HEK293 (cell line): Measurements from ENCODE around the gene ATP1B2.
A peak's percentile ranks its signal among the peaks of the same experiment; 100 is the strongest.

ENCODE experiments used
- CTCF ChIP-seq: fragments of 450-650 bp; formaldehyde crosslinking; IDR thresholded peaks from 2 replicates; pipeline ENCODE4 v1.5.1; 2016; ENCODE audit warnings: missing biosample characterization, missing genetic modification characterization
- GFI1B ChIP-seq: fragments of 450-650 bp; formaldehyde crosslinking; IDR thresholded peaks from 2 replicates; pipeline ENCODE4 v1.5.1; 2016; ENCODE audit warnings: missing biosample characterization, missing genetic modification characterization
- KLF16 ChIP-seq: fragments of 450-650 bp; formaldehyde crosslinking; IDR thresholded peaks from 2 replicates; pipeline ENCODE4 v1.5.1; 2017; ENCODE audit warnings: missing biosample characterization, missing genetic modification characterization
- ZBTB17 ChIP-seq: fragments of 450-650 bp; formaldehyde crosslinking; IDR thresholded peaks from 2 replicates; pipeline ENCODE4 v1.5.1; 2016; ENCODE audit warnings: missing biosample characterization, missing genetic modification characterization
- ZBTB20 ChIP-seq: fragments of 450-650 bp; formaldehyde crosslinking; IDR thresholded peaks from 2 replicates; pipeline ENCODE4 v1.5.1; 2016; ENCODE audit warnings: missing biosample characterization, missing genetic modification characterization
- ZBTB48 ChIP-seq: fragments of 450-650 bp; formaldehyde crosslinking; IDR thresholded peaks from 2 replicates; pipeline ENCODE4 v1.5.1; 2016; ENCODE audit warnings: missing biosample characterization, missing genetic modification characterization
- ZFP3 ChIP-seq: fragments of 450-650 bp; formaldehyde crosslinking; IDR thresholded peaks from 2 replicates; pipeline ENCODE4 v1.5.1; 2016; ENCODE audit warnings: low read depth, missing biosample characterization, missing genetic modification characterization
- ZNF366 ChIP-seq: fragments of 450-650 bp; formaldehyde crosslinking; conservative IDR thresholded peaks from 2 replicates; pipeline ENCODE4 v1.5.1; 2016; ENCODE audit warnings: missing biosample characterization, missing genetic modification characterization
- ZNF530 ChIP-seq: fragments of 450-650 bp; formaldehyde crosslinking; IDR thresholded peaks from 2 replicates; pipeline ENCODE4 v1.5.1; 2016; ENCODE audit warnings: low read depth, missing biosample characterization, missing genetic modification characterization
- ZNF624 ChIP-seq: fragments of 450-650 bp; formaldehyde crosslinking; IDR thresholded peaks from 2 replicates; pipeline ENCODE4 v1.5.1; 2017; ENCODE audit warnings: missing biosample characterization, missing genetic modification characterization
- ZNF701 ChIP-seq: fragments of 450-650 bp; formaldehyde crosslinking; IDR thresholded peaks from 2 replicates; pipeline ENCODE4 v1.5.1; 2016; ENCODE audit warnings: missing biosample characterization, missing genetic modification characterization
- TF ChIP-seq, protein P1 (sequence below): IDR thresholded peaks from 2 replicates; pipeline ENCODE4 v1.6.1; 2011; ENCODE audit warnings: mild to moderate bottlenecking, low read depth, low read length, borderline replicate concordance
- TF ChIP-seq, protein P2 (sequence below): fragments of 450-650 bp; formaldehyde crosslinking; IDR thresholded peaks from 2 replicates; pipeline ENCODE4 v1.5.1; 2016; ENCODE audit warnings: missing biosample characterization, missing genetic modification characterization

DNA sequence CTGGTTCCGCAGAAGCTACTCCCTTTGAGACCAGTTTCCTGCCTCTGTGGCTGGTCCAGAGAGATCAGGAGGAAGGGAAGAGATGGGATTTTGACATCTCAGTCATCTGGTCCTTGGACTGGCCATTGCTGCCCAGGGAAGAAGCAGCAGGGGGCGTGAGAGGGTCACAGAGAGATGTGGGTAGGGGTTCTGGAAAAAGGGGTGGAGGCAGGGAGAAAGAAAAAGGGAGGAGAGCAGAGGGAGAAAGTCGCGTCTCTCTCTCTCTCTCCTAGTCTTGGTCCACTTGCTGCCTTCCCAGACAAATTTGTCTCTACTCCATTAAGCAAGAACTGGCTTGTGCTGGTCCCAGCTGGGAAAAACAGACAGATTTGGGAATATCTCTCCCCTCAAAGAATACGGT lies 16.3 kb upstream of the ATP1B2 start:
- TF ChIP-seq ZNF624 (tag by site-specific recombination) (no peak), ZBTB17 (tag by site-specific recombination) (no peak), ZBTB48 (no peak), CTCF (tag by site-specific recombination) (peak; percentile 79), ZBTB20 (tag by site-specific recombination) (no peak), ZFP3 (tag by site-specific recombination) (no peak), ZNF366 (tag by site-specific recombination) (no peak; the same call in 1 of the 2 replicates), ZNF701 (tag by site-specific recombination) (no peak), KLF16 (tag by site-specific recombination) (no peak), GFI1B (tag by site-specific recombination) (no peak), ZNF530 (no peak)
- TF ChIP-seq, protein P1, sequence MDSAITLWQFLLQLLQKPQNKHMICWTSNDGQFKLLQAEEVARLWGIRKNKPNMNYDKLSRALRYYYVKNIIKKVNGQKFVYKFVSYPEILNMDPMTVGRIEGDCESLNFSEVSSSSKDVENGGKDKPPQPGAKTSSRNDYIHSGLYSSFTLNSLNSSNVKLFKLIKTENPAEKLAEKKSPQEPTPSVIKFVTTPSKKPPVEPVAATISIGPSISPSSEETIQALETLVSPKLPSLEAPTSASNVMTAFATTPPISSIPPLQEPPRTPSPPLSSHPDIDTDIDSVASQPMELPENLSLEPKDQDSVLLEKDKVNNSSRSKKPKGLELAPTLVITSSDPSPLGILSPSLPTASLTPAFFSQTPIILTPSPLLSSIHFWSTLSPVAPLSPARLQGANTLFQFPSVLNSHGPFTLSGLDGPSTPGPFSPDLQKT: no peak
- TF ChIP-seq, protein P2, sequence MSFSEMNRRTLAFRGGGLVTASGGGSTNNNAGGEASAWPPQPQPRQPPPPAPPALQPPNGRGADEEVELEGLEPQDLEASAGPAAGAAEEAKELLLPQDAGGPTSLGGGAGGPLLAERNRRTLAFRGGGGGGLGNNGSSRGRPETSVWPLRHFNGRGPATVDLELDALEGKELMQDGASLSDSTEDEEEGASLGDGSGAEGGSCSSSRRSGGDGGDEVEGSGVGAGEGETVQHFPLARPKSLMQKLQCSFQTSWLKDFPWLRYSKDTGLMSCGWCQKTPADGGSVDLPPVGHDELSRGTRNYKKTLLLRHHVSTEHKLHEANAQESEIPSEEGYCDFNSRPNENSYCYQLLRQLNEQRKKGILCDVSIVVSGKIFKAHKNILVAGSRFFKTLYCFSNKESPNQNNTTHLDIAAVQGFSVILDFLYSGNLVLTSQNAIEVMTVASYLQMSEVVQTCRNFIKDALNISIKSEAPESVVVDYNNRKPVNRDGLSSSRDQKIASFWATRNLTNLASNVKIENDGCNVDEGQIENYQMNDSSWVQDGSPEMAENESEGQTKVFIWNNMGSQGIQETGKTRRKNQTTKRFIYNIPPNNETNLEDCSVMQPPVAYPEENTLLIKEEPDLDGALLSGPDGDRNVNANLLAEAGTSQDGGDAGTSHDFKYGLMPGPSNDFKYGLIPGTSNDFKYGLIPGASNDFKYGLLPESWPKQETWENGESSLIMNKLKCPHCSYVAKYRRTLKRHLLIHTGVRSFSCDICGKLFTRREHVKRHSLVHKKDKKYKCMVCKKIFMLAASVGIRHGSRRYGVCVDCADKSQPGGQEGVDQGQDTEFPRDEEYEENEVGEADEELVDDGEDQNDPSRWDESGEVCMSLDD (tag by site-specific recombination): no peak
